HepG2 (cell line): ENCODE results near the gene RALB. TPM values are rescaled to one million over a fixed set of nuclear protein-coding genes. Genes with fewer than 3 reads are reported as not detected.

ENCODE experiments used
- ATAC-seq: fragments of 200-7000 bp; cut with Tn5 transposase; 3 replicates; pipeline ENCODE4 v1.9.1; 2020; ENCODE audit warnings: mild to moderate bottlenecking, moderate library complexity
- BruUV-seq: library from RNA; stranded (reverse); fragments of 400-500 nt; replicated peaks from 2 replicates; lab custom pipeline; 2021; lab: Mats Ljungman, UMichigan
- CTCF ChIA-PET: fragments of 300-600 bp; formaldehyde crosslinking; extraction: SDS; loops from one replicate; lab custom pipeline; 2021; ENCODE audit warnings: low total read pairs, inconsistent platforms, low intra/inter-chr PET ratio; lab: Yijun Ruan, JAX
- POLR2A ChIA-PET: fragments of 350-600 bp; sonication (Branson Sonifier 250); formaldehyde crosslinking; loops from one replicate; lab custom pipeline; 2020; ENCODE audit warnings: antibody characterized with exemption, inconsistent platforms; lab: Yijun Ruan, JAX
- DNase-seq: peaks from one replicate; pipeline ENCODE4 v3.0.0-alpha.2; 2015; ENCODE audit warnings: low spot score
- FAIRE-seq: peaks from 3 replicates; lab custom pipeline; 2011; peaks lifted over from hg19 to GRCh38; lab: Jason Lieb, UNC
- H2AFZ ChIP-seq: one replicate; pipeline ENCODE4 v1.6.1; 2011; ENCODE audit warnings: low read length, inconsistent platforms
- H3K27ac ChIP-seq: fragments of 300-600 bp; 3 replicates; pipeline ENCODE4 v1.8.0; 2011; ENCODE audit warnings: mixed run types, mild to moderate bottlenecking, mixed read lengths, low read length, inconsistent platforms; ENCODE audit not compliant: insufficient read depth; ENCODE audit errors: extremely low read length
- H3K27me3 ChIP-seq, 2 experiments: fragments of 200-600 bp in 1 of 2; 2 replicates in 1 of 2; 3 replicates in 1 of 2; pipeline versions ENCODE4 v1.6.0 to v1.8.0; 2011; ENCODE audit warnings: low read length in 2 of 2, mild to moderate bottlenecking in 2 of 2, moderate library complexity in 2 of 2, inconsistent platforms in 1 of 2; ENCODE audit not compliant: insufficient read depth in 2 of 2, control insufficient read depth in 1 of 2
- H3K36me3 ChIP-seq, 2 experiments: fragments of 200-600 bp in 1 of 2; replicated peaks in 1 of 2; 2 replicates in 1 of 2; 3 replicates in 1 of 2; pipeline versions ENCODE4 v1.5.1 to v1.8.0; 2011; ENCODE audit warnings: low read length in 2 of 2, inconsistent platforms in 1 of 2; ENCODE audit not compliant: insufficient read depth in 2 of 2, control insufficient read depth in 1 of 2
- H3K4me1 ChIP-seq: 2 replicates; pipeline ENCODE4 v1.5.1; 2012; ENCODE audit warnings: low read length, inconsistent platforms; ENCODE audit not compliant: insufficient read depth
- H3K4me2 ChIP-seq: 2 replicates; pipeline ENCODE4 v1.6.0; 2011; ENCODE audit warnings: low read depth, low read length, inconsistent platforms
- H3K4me3 ChIP-seq, 3 experiments: fragments of 200-600 bp in 1 of 3; sonication (generic), shearing (Covaris generic) in 1 of 3; replicated peaks in 1 of 3; 2 replicates each; pipeline ENCODE4 v1.5.1; 2011 to 2016; ENCODE audit warnings: low read length in 3 of 3, inconsistent platforms in 2 of 3, low read depth in 2 of 3, mild to moderate bottlenecking in 2 of 3, control low read depth in 1 of 3, mixed read lengths in 1 of 3; ENCODE audit not compliant: insufficient read depth in 1 of 3
- H3K79me2 ChIP-seq: one replicate; pipeline ENCODE4 v1.6.1; 2011; ENCODE audit warnings: low read length, inconsistent platforms; ENCODE audit not compliant: insufficient read depth
- H3K9ac ChIP-seq: 2 replicates; pipeline ENCODE4 v1.6.0; 2011; ENCODE audit warnings: mild to moderate bottlenecking, low read depth, low read length, inconsistent platforms; ENCODE audit not compliant: insufficient read depth
- H3K9me3 ChIP-seq: 2 replicates; pipeline ENCODE4 v1.5.1; 2012; ENCODE audit warnings: mild to moderate bottlenecking, low read length
- H4K20me1 ChIP-seq: 2 replicates; pipeline ENCODE4 v1.6.0; 2011; ENCODE audit warnings: inconsistent platforms, mild to moderate bottlenecking, low read length, moderate library complexity; ENCODE audit not compliant: insufficient read depth
- CREB1 ChIP-seq, 2 experiments: fragments of 450-650 bp in 1 of 2; IDR thresholded peaks; 2 replicates each; pipeline ENCODE4 v1.6.1; 2016 to 2017; ENCODE audit warnings: control low read depth in 1 of 2, mild to moderate bottlenecking in 1 of 2, missing compliant biosample characterization in 1 of 2, missing genetic modification characterization in 1 of 2
- FOXM1 ChIP-seq: sonication (generic); formaldehyde crosslinking; IDR thresholded peaks from 2 replicates; pipeline ENCODE4 v1.5.0; 2020; ENCODE audit warnings: missing genetic modification reagents
- HMGA1 ChIP-seq: sonication (generic); formaldehyde crosslinking; conservative IDR thresholded peaks from 2 replicates; pipeline ENCODE4 v1.4.0; 2020; ENCODE audit warnings: missing genetic modification reagents
- HNRNPL ChIP-seq: fragments of 200-400 bp; formaldehyde crosslinking; IDR thresholded peaks from 2 replicates; pipeline ENCODE4 v1.6.1; 2017; ENCODE audit warnings: mild to moderate bottlenecking, low read depth, low read length
- KMT2A ChIP-seq: sonication (generic); formaldehyde crosslinking; IDR thresholded peaks from 2 replicates; pipeline ENCODE4 v1.4.0; 2020; ENCODE audit warnings: missing genetic modification reagents
- PITX1 ChIP-seq: sonication (generic); formaldehyde crosslinking; IDR thresholded peaks from 2 replicates; pipeline ENCODE4 v1.5.1; 2020; ENCODE audit warnings: mild to moderate bottlenecking, missing genetic modification reagents
- RCOR2 ChIP-seq: IDR thresholded peaks from 2 replicates; pipeline ENCODE4 v1.6.1; 2016; ENCODE audit warnings: missing biosample characterization, missing genetic modification reagents
- STAG1 ChIP-seq: sonication (generic); formaldehyde crosslinking; IDR thresholded peaks from 2 replicates; pipeline ENCODE4 v1.4.0; 2020; ENCODE audit warnings: missing genetic modification reagents
- TMF1 ChIP-seq: sonication (generic); formaldehyde crosslinking; IDR thresholded peaks from 2 replicates; pipeline ENCODE4 v1.8.1; 2022; ENCODE audit warnings: low read depth, missing genetic modification reagents
- YY1 ChIP-seq: IDR thresholded peaks from 2 replicates; pipeline ENCODE4 v1.6.1; 2011; ENCODE audit warnings: low read length, low read depth, moderate library complexity, mild to moderate bottlenecking; ENCODE audit not compliant: insufficient read depth, insufficient replicate concordance
- ZBTB33 ChIP-seq: sonication (generic); formaldehyde crosslinking; IDR thresholded peaks from 2 replicates; pipeline ENCODE4 v1.4.0; 2020; ENCODE audit warnings: missing genetic modification reagents
- ZFX ChIP-seq: sonication (generic); formaldehyde crosslinking; IDR thresholded peaks from 2 replicates; pipeline ENCODE4 v1.4.0; 2020; ENCODE audit warnings: mild to moderate bottlenecking, low read depth, missing genetic modification reagents, moderate library complexity
- ZNF576 ChIP-seq: sonication (generic); formaldehyde crosslinking; IDR thresholded peaks from 2 replicates; pipeline ENCODE4 v1.4.0; 2020; ENCODE audit warnings: mild to moderate bottlenecking, missing genetic modification reagents
- ZNF687 ChIP-seq: sonication (generic); formaldehyde crosslinking; IDR thresholded peaks from 2 replicates; pipeline ENCODE4 v1.5.1; 2020; ENCODE audit warnings: mild to moderate bottlenecking, missing genetic modification reagents, moderate library complexity
- ZNF841 ChIP-seq: sonication (generic); formaldehyde crosslinking; IDR thresholded peaks from 2 replicates; pipeline ENCODE4 v1.8.1; 2023; ENCODE audit warnings: missing genetic modification reagents, borderline replicate concordance
- ZNF891 ChIP-seq: sonication (generic); formaldehyde crosslinking; IDR thresholded peaks from 2 replicates; pipeline ENCODE4 v1.5.0; 2020; ENCODE audit warnings: mild to moderate bottlenecking, missing genetic modification reagents
- WGBS: methylation state at CpG from one replicate; pipeline ENCODE4 v1.1.6; 2017; ENCODE audit warnings: low lambda C conversion rate; 5-methylcytosine and 5-hydroxymethylcytosine counted together
- in situ Hi-C: cut with HindIII; loops from 2 replicates; pipeline ENCODE4 v1.10.0; 2017; ENCODE audit warnings: low pct_unique_long_range_greater_than_20kb; ENCODE audit not compliant: extremely low pct_ligation_motif_present
- intact Hi-C: fragments of 100-400 bp; cut with micrococcal nuclease; formaldehyde crosslinking; loops from one replicate; pipeline ENCODE4 v1.10.0; 2022; ENCODE audit not compliant: unreplicated experiment
- polyA plus RNA-seq, 8 experiments: library from polyadenylated mRNA; depleted of rRNA in 3 of 8; stranded (reverse) in 7 of 8; unstranded in 1 of 8; fragments of >200 nt; fragmentation: Illumina TruSeq in 4 of 8; extraction: Trizol in 4 of 8; gene quantifications; 2 replicates each; pipeline versions ENCODE4 v1.2.1 to v1.2.3, GENCODE V29; 2011 to 2016; ENCODE audit warnings: low read depth in 4 of 8, missing spikeins in 1 of 8, mixed read lengths in 1 of 8; ENCODE audit not compliant: insufficient read depth in 1 of 8
- total RNA-seq, 5 experiments: library from RNA; depleted of rRNA; stranded (reverse); fragments of >200 nt; fragmentation: Illumina TruSeq; extraction: Trizol; gene quantifications; 2 replicates each; pipeline ENCODE4 v1.2.3, GENCODE V29; 2016; ENCODE audit warnings: low read depth in 1 of 5

RALB gene
- total and polyA plus RNA-seq, 2 of the 13 experiments (the other 11 are each of a cell fraction or from before 2014, with no cell fraction given), result 37.8 to 43.2 TPM

- TF ChIP-seq ZNF891 (CRISPR knock-in tag) (0 out of 2 replicates have a peak, but pooled peaks have one; percentile 3), HMGA1 (CRISPR knock-in tag) (no peak), ZBTB33 (peak; percentile 64; the same call in 1 of the 2 replicates), FOXM1 (CRISPR knock-in tag) (no peak), ZNF841 (no peak)
Observed at GRCh38 chr2:120224256-120224655, 28.4 kb upstream of the RALB start (continued).

- DNase-seq, result no peak
- intact Hi-C loops, result no loop called here
- TF ChIP-seq PITX1 (CRISPR knock-in tag) (0 out of 2 replicates have a peak, but pooled peaks have one; percentile 11), HNRNPL (peak; percentile 49; the same call in 1 of the 2 replicates), TMF1 (CRISPR knock-in tag) (0 out of 2 replicates have a peak, but pooled peaks have one; percentile 43), KMT2A (CRISPR knock-in tag) (no peak), STAG1 (CRISPR knock-in tag) (no peak), YY1 (no peak), ZNF576 (CRISPR knock-in tag) (no peak), ZFX (CRISPR knock-in tag) (peak; percentile 24; the same call in 1 of the 2 replicates), ZNF687 (CRISPR knock-in tag) (no peak), CREB1 (IDR thresholded peaks at IDR 0.05) (no peak), CREB1 (CRISPR knock-in tag; IDR thresholded peaks at IDR 0.05) (no peak), RCOR2 (CRISPR knock-in tag) (0 out of 2 replicates have a peak, but pooled peaks have one; percentile 36)
Observed at GRCh38 chr2:120224735-120225548, 27.7 kb upstream of the RALB start.

More at GRCh38 chr2:120224735-120225548, 27.7 kb upstream of the RALB start:
- BruUV-seq, result no TSS peak
- Histone ChIP-seq H3K79me2 (no peaks in the 10 kb centered on the region), H2AFZ (no peak overlapping the region), H3K27ac (no peak overlapping the region), H4K20me1 (no peaks in the 10 kb centered on the region), H3K4me1 (peaks cover 78% of the 10 kb centered on the region), H3K9me3 (no peaks in the 10 kb centered on the region), H3K27me3 (peaks cover 14 to 41% of the 10 kb centered on the region in 2 experiments; a peak in 4 of 5 replicates), H3K4me3 (no peak overlapping the region), H3K36me3 (no peaks in the 10 kb centered on the region), H3K9ac (no peak overlapping the region), H3K4me2 (peak overlapping the region; percentile 13; the same call in 1 of the 2 replicates)
- no peak for ATAC-seq
- in situ Hi-C loops, result no loop called here
- no peak for FAIRE-seq
- 12% methylated on average over 8 of the region's 9 CpGs for WGBS
- ChIA-PET CTCF (no interaction called here), POLR2A (interaction anchor here (1.0 to 1.2 kb wide), 2 partner anchors 15 to 33 kb away, joined by 3 read pairs; no protein-coding TSS in a partner anchor)
